ENCODE results near the gene CLIC5.

GRCh38 chr6:45899683-45899946 lies 116.0 kb downstream of the CLIC5 start:
- TF ChIP-seq CTCF (optimal IDR thresholded peaks at IDR 0.05 in 1 of 3, IDR thresholded peaks at IDR 0.05 in 1 of 3, conservative IDR thresholded peaks at IDR 0.05 in 1 of 3; ENCODE audit: extremely low read depth in 1 of 3, insufficient read depth in 2 of 3, low read length in 3 of 3): no peak
- TF ChIP-seq EZH2 (IDR thresholded peaks at IDR 0.05; ENCODE audit: low read length): no peak
